ENCODE measurements around the gene EFEMP2.

- TF ChIP-seq ZNF274 (IDR thresholded peaks at IDR 0.05; ENCODE audit: low read depth, low read length), result no peak
- TF ChIP-seq SUZ12 (IDR thresholded peaks at IDR 0.05; ENCODE audit: extremely low read depth, insufficient read depth, insufficient read length), result no peak
- TF ChIP-seq YY1 (IDR thresholded peaks at IDR 0.05; ENCODE audit: insufficient read depth, insufficient read length), result no peak
Observed at GRCh38 chr11:65870307-65870658, 2.3 kb downstream of the EFEMP2 start.
